ENCODE measurements around the gene BCL3. TPM values are rescaled to one million over a fixed set of nuclear protein-coding genes. Genes with fewer than 3 reads are reported as not detected.

The BCL3 gene
- total and polyA plus RNA-seq, 2 of the 4 experiments (the other 2 are of a cell fraction) = 1.6 to 26.0 TPM

DNA sequence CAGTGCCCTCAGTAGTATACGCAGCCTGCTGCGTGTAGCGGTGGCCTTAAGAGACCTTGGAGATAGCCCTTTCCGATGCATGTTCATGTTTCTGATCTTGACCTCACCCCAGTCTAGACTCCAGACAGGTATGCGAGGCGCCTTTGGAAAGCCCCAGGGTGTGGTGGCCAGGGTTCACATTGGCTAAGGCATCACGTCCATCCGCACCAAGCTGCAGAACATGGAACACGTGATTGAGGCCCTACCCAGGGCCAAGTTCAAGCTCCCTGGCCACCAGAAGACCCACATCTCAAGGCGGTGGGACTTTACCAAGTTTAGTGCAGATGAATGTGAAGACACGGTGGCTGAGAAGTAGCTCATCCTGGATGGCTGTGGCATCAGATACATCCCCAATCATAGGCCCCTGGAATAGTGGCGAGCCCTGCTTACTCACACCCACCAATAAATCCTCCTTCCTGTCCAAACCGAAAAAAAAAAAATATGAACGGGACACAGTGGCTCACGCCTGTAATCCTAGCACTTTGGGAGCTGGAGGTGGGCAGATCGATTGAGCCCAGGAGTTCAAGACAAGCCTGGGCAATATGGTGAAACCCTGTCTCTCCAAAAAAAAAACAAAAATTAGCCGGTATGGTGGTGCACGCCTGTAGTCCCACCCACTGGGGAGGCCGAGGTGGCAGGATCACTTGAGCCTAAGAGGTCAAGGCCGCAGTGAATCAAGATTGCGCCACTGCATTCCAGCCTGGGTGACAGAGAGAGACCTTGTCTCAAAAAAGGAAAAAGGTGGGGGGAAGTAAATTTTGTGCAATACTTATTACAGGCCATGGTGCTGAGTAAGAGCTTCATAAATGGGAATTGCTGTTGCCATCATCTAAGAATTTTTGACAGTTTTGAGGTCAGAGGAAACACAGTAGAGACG lies 16.8 kb downstream of the BCL3 start:
- Histone ChIP-seq H2AK9ac (replicated peaks; ENCODE audit: low read depth, low read length, poor library complexity) (peak overlapping the region; percentile 9), H2AFZ (replicated peaks; ENCODE audit: low read length, poor library complexity) (no peak overlapping the region), H3K56ac (ENCODE audit: extremely low read depth, insufficient read depth, low read length) (no peak overlapping the region), H4K5ac (ENCODE audit: low read depth, low read length) (no peak overlapping the region), H2BK20ac (ENCODE audit: low read depth, low read length) (no peak overlapping the region; the same call in 1 of the 2 replicates), H3K4me3 (ENCODE audit: insufficient read depth, low read depth, low read length) (no peak overlapping the region), H2BK120ac (ENCODE audit: low read depth, low read length) (no peak overlapping the region), H3K36me3 (ENCODE audit: control insufficient read depth, insufficient read depth, low read length) (peaks cover 7% of the 10 kb centered on the region), H4K91ac (ENCODE audit: insufficient read depth, low read depth, low read length) (no peak overlapping the region), H3K23ac (ENCODE audit: low read depth, low read length) (no peak overlapping the region), H3K27ac (ENCODE audit: insufficient read depth, low read length) (no peak overlapping the region), H3K4me1 (ENCODE audit: control insufficient read depth, insufficient read depth, low read length) (peaks cover 3% of the 10 kb centered on the region), H4K8ac (ENCODE audit: low read depth in 2 of 2, low read length in 2 of 2) (no peak overlapping the region), H3K27me3 (ENCODE audit: control insufficient read depth, insufficient read depth, low read length) (no peaks in the 10 kb centered on the region), H3K14ac (replicated peaks; ENCODE audit: low read depth, low read length) (no peak overlapping the region; the same call in 1 of the 2 replicates), H2AK5ac (ENCODE audit: low read depth, low read length) (peak overlapping the region; percentile 91), H3K9me1 (ENCODE audit: insufficient read depth, low read length) (peaks cover 3% of the 10 kb centered on the region), H3K4me2 (ENCODE audit: low read depth, low read length) (no peak overlapping the region), H2BK15ac (ENCODE audit: low read depth, low read length) (no peak overlapping the region), H4K20me1 (ENCODE audit: insufficient read depth, low read length) (no peaks in the 10 kb centered on the region), H3K4ac (ENCODE audit: low read depth, low read length) (no peak overlapping the region; the same call in 1 of the 2 replicates), H3K9ac (ENCODE audit: low read depth, low read length) (no peak overlapping the region), H3K9me3 (ENCODE audit: control insufficient read depth, insufficient read depth, low read length) (peaks cover 3% of the 10 kb centered on the region; the same call in 1 of the 2 replicates), H3K79me1 (ENCODE audit: low read depth in 1 of 2, low read length in 2 of 2) (peaks cover 0 to 5% of the 10 kb centered on the region in 2 experiments; a peak in 2 of 4 replicates), H3K18ac (ENCODE audit: low read depth, low read length) (no peak overlapping the region), H2BK5ac (ENCODE audit: low read depth, low read length, poor library complexity, severe bottlenecking) (no peak overlapping the region)
- WGBS, 2 experiments (ENCODE audit: extremely low coverage in 2 of 2, insufficient read length in 1 of 2) = 77% methylated on average over 14 of the region's 22 CpGs; no CpG with 5 or more reads in 1 of the 2 experiments
- intact Hi-C loops (cut with micrococcal nuclease) (no loop called here), in situ Hi-C loops (cut with MboI; ENCODE audit: low sequenced_read_pairs) (no loop called here), dilution Hi-C loops (cut with HindIII; ENCODE audit: low sequenced_read_pairs, unreplicated experiment) (no loop called here)
- TF ChIP-seq NFE2L2 (IDR thresholded peaks at IDR 0.05; ENCODE audit: low read depth, low read length) (no peak), CEBPB (IDR thresholded peaks at IDR 0.05; ENCODE audit: low read depth, low read length) (peak; percentile 55; the same call in 1 of the 2 replicates), RCOR1 (IDR thresholded peaks at IDR 0.05; ENCODE audit: insufficient replicate concordance, low read length) (no peak)
- POLR2A ChIA-PET (ENCODE audit: unreplicated experiment) = no interaction called here
- ATAC-seq (ENCODE audit: low read depth) (no peak), DNase-seq (no peak)
- BruUV-seq (replicated peaks) = no TSS peak
- CTCF ChIA-PET = interaction anchor here (0.6 to 4.0 kb wide), 3 partner anchors 30 to 76 kb away, joined by 3 to 23 read pairs (median 5); no protein-coding TSS in a partner anchor
